ENCODE data around the gene GALNS. TPM values are rescaled to one million over a fixed set of nuclear protein-coding genes. Genes with fewer than 3 reads are reported as not detected.

GALNS gene
- polyA plus RNA-seq, 1 donor from 2014 or later: 8.4 TPM

DNA sequence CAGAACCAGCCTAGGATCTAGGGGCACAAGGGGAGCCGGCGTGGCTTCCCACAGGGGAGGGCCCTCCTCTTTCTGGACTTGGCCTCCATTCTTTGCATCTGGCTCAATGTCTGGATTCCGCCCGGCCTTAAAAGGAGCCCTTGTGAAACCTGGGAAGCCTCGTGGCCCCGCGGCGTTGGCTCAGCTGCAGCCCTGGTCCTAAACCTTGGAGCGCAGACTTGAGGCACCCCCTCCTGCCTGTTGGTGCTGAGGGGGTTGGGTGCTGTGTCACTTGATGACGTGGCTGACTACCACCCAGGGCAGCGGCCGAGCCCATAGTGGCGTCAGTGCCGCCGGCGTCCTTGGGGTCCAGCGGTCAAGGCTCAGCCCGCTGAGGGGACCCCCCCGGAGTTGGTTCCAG lies 4.6 kb upstream of the GALNS start:
- H3K4me3 Mint-ChIP-seq: peak overlapping the region in 1 of 4 donors; percentile 82
- no peaks in the 10 kb centered on the region for H3K9me3 Mint-ChIP-seq
- H3K4me1 Mint-ChIP-seq: peaks cover 6 to 16% (median 13%) of the 10 kb centered on the region in 3 donors
- peak overlapping the region in 1 of 3 donors; percentile 51 for H3K27ac Mint-ChIP-seq
- H3K27me3 Mint-ChIP-seq: no peaks in the 10 kb centered on the region
- H3K36me3 Mint-ChIP-seq: no peaks in the 10 kb centered on the region

DNA sequence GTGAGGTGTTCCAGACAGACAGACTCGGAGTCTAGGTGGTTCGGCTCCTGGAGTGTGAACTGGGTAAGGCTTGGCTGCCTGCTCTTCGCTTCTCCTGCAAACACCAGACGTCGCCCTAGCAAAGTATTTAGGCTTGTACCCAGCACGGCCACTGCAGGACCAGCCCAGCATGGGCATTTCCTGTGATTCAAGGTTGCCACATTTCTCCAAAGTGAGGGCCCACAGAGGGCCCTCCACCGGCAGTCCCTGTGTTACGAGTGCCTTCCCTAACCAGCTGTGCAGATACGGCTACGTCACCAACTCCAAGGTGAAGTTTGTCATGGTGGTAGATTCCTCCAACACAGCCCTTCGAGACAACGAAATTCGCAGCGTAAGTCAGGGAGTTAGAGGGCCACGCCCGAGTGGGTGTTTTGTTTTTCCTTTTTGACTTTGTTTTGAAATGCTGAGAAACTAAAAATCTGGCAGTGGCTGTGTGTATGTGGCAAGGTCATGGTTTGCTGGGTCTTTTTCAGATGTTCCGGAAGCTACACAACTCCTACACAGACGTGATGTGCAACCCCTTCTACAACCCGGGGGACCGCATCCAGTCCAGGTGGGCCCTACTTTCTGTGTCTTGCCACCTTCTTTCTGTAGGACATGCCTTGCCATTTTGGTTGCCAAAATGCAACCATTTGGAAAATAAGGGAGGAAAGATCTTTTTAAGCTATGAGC lies 2.8 kb upstream of the GALNS start:
- Mint-ChIP-seq H3K4me1 (peaks cover 17 to 26% (median 23%) of the 10 kb centered on the region in 3 donors), H3K36me3 (no peaks in the 10 kb centered on the region), H3K27me3 (no peaks in the 10 kb centered on the region), H3K4me3 (peak overlapping the region in 3 of 4 donors; percentile 57 to 95 (median 63)), H3K27ac (peak overlapping the region in 2 of 3 donors; percentile 23 to 74), H3K9me3 (no peaks in the 10 kb centered on the region)

GRCh38 chr16:88857728-88858339 lies 1.1 kb upstream of the GALNS start:
- Mint-ChIP-seq H3K9me3 (no peaks in the 10 kb centered on the region), H3K4me3 (peak overlapping the region; percentile 95 to 100 (median 98)), H3K36me3 (no peaks in the 10 kb centered on the region), H3K4me1 (peaks cover 18 to 26% (median 25%) of the 10 kb centered on the region in 3 donors), H3K27ac (peak overlapping the region; percentile 54 to 95 (median 87)), H3K27me3 (no peaks in the 10 kb centered on the region)

- peak overlapping the region; percentile 90 to 99 (median 97) for H3K4me3 Mint-ChIP-seq
- H3K4me1 Mint-ChIP-seq: peaks cover 18 to 30% (median 28%) of the 10 kb centered on the region in 3 donors
- peak overlapping the region in 2 of 3 donors; percentile 85 to 97 for H3K27ac Mint-ChIP-seq
- no peaks in the 10 kb centered on the region for H3K9me3 Mint-ChIP-seq
- no peaks in the 10 kb centered on the region for H3K36me3 Mint-ChIP-seq
- H3K27me3 Mint-ChIP-seq: no peaks in the 10 kb centered on the region
Observed at GRCh38 chr16:88856122-88856827, 472 bp downstream of the GALNS start.

GRCh38 chr16:88855736-88856121 lies 1.0 kb downstream of the GALNS start:
- no peaks in the 10 kb centered on the region for H3K27me3 Mint-ChIP-seq
- H3K27ac Mint-ChIP-seq: peak overlapping the region in 2 of 3 donors; percentile 85 to 97
- peak overlapping the region; percentile 74 to 98 (median 91) for H3K4me3 Mint-ChIP-seq
- peaks cover 18 to 30% (median 28%) of the 10 kb centered on the region in 3 donors for H3K4me1 Mint-ChIP-seq
- H3K9me3 Mint-ChIP-seq: no peaks in the 10 kb centered on the region
- H3K36me3 Mint-ChIP-seq: no peaks in the 10 kb centered on the region

DNA sequence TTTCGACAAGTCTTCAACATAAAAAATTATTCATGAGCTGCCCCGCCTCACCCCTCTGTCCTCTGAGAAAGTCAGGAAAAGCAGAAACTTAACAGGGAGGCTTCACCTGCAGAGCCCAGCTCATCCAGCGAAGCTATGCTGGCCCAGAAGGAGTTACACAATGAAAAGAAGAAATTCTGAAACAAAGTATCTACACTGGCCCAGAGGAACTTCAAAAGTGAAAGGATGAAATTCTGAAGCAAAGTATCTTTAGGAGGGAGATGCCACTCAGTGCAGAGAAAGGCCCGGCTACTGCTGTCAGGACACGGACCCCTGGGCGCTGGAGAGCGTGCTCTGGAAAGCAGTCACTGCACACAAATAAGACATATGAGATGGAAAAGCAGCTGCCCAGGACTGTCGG lies 1.6 kb downstream of the GALNS start:
- Mint-ChIP-seq H3K4me1 (peaks cover 18 to 30% (median 28%) of the 10 kb centered on the region in 3 donors), H3K27ac (peak overlapping the region; percentile 64 to 97 (median 78)), H3K27me3 (no peaks in the 10 kb centered on the region), H3K36me3 (no peaks in the 10 kb centered on the region), H3K9me3 (no peaks in the 10 kb centered on the region), H3K4me3 (peak overlapping the region; percentile 59 to 98 (median 82))

GRCh38 chr16:88854306-88855111 lies 2.2 kb downstream of the GALNS start:
- H3K9me3 Mint-ChIP-seq: no peaks in the 10 kb centered on the region
- peak overlapping the region; percentile 64 to 97 (median 78) for H3K27ac Mint-ChIP-seq
- H3K27me3 Mint-ChIP-seq: no peaks in the 10 kb centered on the region
- H3K36me3 Mint-ChIP-seq: no peaks in the 10 kb centered on the region
- peaks cover 18 to 28% (median 25%) of the 10 kb centered on the region in 3 donors for H3K4me1 Mint-ChIP-seq
- peak overlapping the region in 3 of 4 donors; percentile 59 to 98 (median 90) for H3K4me3 Mint-ChIP-seq

GRCh38 chr16:88853325-88853941 lies 3.3 kb downstream of the GALNS start:
- Mint-ChIP-seq H3K4me1 (peaks cover 18 to 23% (median 21%) of the 10 kb centered on the region in 3 donors), H3K36me3 (no peaks in the 10 kb centered on the region), H3K27me3 (no peaks in the 10 kb centered on the region), H3K9me3 (no peaks in the 10 kb centered on the region), H3K27ac (no peak overlapping the region), H3K4me3 (peak overlapping the region in 1 of 4 donors; percentile 38)

GRCh38 chr16:88851616-88852015 lies 5.1 kb downstream of the GALNS start:
- Mint-ChIP-seq H3K4me3 (no peak overlapping the region), H3K9me3 (no peaks in the 10 kb centered on the region), H3K4me1 (peaks cover 12 to 15% (median 14%) of the 10 kb centered on the region in 3 donors), H3K27ac (no peak overlapping the region), H3K27me3 (no peaks in the 10 kb centered on the region), H3K36me3 (no peaks in the 10 kb centered on the region)

DNA sequence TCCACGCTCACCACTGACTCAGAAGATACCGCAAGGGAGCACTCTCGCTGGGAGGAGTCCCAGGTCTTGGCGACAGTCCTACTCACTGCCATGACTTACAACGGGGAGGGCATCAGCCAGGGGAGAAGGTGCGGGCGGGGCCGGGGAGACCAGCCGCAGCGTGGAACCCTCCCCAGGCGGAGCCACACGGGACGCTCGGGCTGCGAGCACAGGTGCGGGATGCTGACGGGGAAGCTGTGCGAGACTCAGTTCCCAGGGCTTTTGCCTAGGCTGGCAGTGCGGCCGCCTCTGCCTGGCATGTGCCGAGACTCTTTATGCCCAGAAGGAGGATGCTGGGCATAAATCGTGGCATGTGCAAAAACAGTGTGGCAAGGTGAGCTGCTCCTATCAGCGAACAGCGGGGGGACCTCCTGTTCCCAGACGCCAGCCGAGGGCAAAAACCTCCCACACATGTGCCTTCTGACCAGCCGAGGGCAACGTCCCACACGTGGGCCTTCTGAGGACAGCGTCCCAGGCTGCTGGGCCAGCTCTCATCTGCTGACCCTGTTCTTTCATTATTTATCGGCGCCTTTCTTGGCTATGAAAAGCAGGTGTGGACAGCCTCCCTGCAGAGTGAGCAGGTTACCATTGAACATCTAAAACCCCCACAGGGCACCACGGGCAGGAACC lies 6.1 kb downstream of the GALNS start:
- H3K27me3 Mint-ChIP-seq: no peaks in the 10 kb centered on the region
- H3K4me3 Mint-ChIP-seq: no peak overlapping the region
- H3K36me3 Mint-ChIP-seq: no peaks in the 10 kb centered on the region
- peaks cover 12 to 13% (median 12%) of the 10 kb centered on the region in 3 donors for H3K4me1 Mint-ChIP-seq
- no peak overlapping the region for H3K27ac Mint-ChIP-seq
- H3K9me3 Mint-ChIP-seq: no peaks in the 10 kb centered on the region

DNA sequence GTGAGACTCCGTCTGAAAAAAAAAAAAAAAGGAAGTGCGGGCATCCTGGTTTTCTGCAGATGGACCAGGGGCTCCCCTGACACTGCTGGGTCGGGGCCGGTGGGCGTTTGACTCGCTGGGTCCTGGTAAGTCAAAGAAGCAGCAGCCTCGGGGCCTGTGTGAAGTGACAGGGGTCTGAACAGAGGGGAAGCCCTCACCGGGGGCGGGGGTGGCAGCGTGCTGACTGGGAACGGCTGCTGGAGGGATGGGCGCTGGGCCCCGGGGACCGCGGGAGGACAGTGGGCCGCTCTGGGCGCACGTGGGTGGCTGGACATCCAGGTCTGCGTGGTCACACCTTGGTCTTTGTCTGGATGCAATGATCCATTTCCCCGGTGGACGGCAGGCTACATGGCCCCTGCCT lies 8.2 kb downstream of the GALNS start:
- H3K4me3 Mint-ChIP-seq: no peak overlapping the region
- H3K36me3 Mint-ChIP-seq: peaks cover 2% of the 10 kb centered on the region
- H3K27me3 Mint-ChIP-seq: no peaks in the 10 kb centered on the region
- H3K9me3 Mint-ChIP-seq: no peaks in the 10 kb centered on the region
- peaks cover 0 to 4% (median 4%) of the 10 kb centered on the region in 3 donors for H3K4me1 Mint-ChIP-seq
- no peak overlapping the region for H3K27ac Mint-ChIP-seq

- Mint-ChIP-seq H3K4me1 (peaks cover 0 to 4% (median 3%) of the 10 kb centered on the region in 3 donors), H3K27ac (no peak overlapping the region), H3K27me3 (no peaks in the 10 kb centered on the region), H3K36me3 (peaks cover 6% of the 10 kb centered on the region), H3K4me3 (no peak overlapping the region), H3K9me3 (no peaks in the 10 kb centered on the region)
Observed at GRCh38 chr16:88847654-88848053, 9.1 kb downstream of the GALNS start.

- no peaks in the 10 kb centered on the region for H3K9me3 Mint-ChIP-seq
- no peak overlapping the region for H3K4me3 Mint-ChIP-seq
- H3K27ac Mint-ChIP-seq: peak overlapping the region in 1 of 3 donors; percentile 25
- no peaks in the 10 kb centered on the region for H3K27me3 Mint-ChIP-seq
- H3K36me3 Mint-ChIP-seq: peaks cover 6% of the 10 kb centered on the region
- H3K4me1 Mint-ChIP-seq: peaks cover 0 to 7% (median 0%) of the 10 kb centered on the region in 3 donors
Observed at GRCh38 chr16:88846088-88846487, 10.7 kb downstream of the GALNS start.

Measured in IgD-negative memory B cell (primary cell).